ENCODE measurements around the gene ZSWIM9.

DNA sequence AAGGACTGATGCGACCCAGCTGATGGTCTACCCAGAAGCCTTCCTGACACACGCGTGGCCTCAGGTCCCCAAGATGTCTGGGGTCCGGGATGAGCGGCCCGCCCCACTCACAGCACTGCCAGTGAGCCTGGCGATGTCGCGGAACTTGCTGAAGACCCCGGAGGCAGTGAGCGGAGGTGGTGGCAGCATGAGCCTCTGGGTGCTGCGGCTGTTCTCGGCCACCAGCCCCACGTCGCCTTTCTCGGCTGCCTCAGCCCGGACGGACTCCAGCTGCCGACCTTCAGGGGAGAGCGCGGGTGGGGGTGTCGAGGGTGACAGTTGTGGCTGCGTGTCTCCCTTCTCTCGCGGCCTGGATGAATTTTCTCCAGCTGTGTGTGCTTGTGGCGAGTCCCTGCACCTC is 33.1 kb upstream of the ZSWIM9 start:
- TF ChIP-seq CTCF (IDR thresholded peaks at IDR 0.05) (no peak), POLR2A (IDR thresholded peaks at IDR 0.05) (no peak)

All from thyroid gland (tissue), 4 donors.